GM12891 (cell line): ENCODE measurements around the gene ARPC2.

Experiments
- DNase-seq: peaks from one replicate; pipeline ENCODE4 v3.0.0; 2011; ENCODE audit warnings: low spot score; ENCODE audit not compliant: insufficient read length
- FAIRE-seq: peaks from 2 replicates; lab custom pipeline; 2011; peaks lifted over from hg19 to GRCh38; lab: Jason Lieb, UNC
- PAX5 ChIP-seq: IDR thresholded peaks from 2 replicates; pipeline ENCODE4 v1.6.1; 2011; ENCODE audit warnings: low read length, moderate library complexity, mild to moderate bottlenecking; ENCODE audit not compliant: insufficient read depth, severe bottlenecking
- POLR2A ChIP-seq: IDR thresholded peaks from 2 replicates; pipeline ENCODE4 v1.6.1; 2011; ENCODE audit warnings: low read depth, low read length, control low read depth
- POLR2AphosphoS5 ChIP-seq: IDR thresholded peaks from 2 replicates; pipeline ENCODE4 v1.6.1; 2011; ENCODE audit warnings: low read depth, low read length, control low read depth
- POU2F2 ChIP-seq: IDR thresholded peaks from 2 replicates; pipeline ENCODE4 v1.6.1; 2011; ENCODE audit warnings: low read depth, mild to moderate bottlenecking, control low read depth, low read length, moderate library complexity
- SPI1 ChIP-seq: IDR thresholded peaks from 2 replicates; pipeline ENCODE4 v1.6.1; 2011; ENCODE audit warnings: low read depth, low read length, control low read depth
- TAF1 ChIP-seq: IDR thresholded peaks from 2 replicates; pipeline ENCODE4 v1.6.1; 2011; ENCODE audit warnings: low read depth, low read length, control low read depth

Gene ARPC2

GRCh38 chr2:218284106-218284811 is 67.3 kb downstream of the ARPC2 start:
- peak; percentile 60 for DNase-seq
- peak; percentile 79 for FAIRE-seq
- no peak for TF ChIP-seq SPI1
- TF ChIP-seq POLR2AphosphoS5, result no peak
- TF ChIP-seq POU2F2, result no peak
- no peak for TF ChIP-seq TAF1
- no peak for TF ChIP-seq POLR2A
- no peak for TF ChIP-seq PAX5

GRCh38 chr2:218285604-218286003 is 68.6 kb downstream of the ARPC2 start:
- FAIRE-seq, result no peak
- TF ChIP-seq PAX5, result no peak
- no peak for TF ChIP-seq POLR2A
- TF ChIP-seq POLR2AphosphoS5, result no peak
- TF ChIP-seq SPI1, result no peak
- TF ChIP-seq TAF1, result no peak
- TF ChIP-seq POU2F2, result no peak
- no peak for DNase-seq

- FAIRE-seq (peak; percentile 86), DNase-seq (peak; percentile 67)
- TF ChIP-seq POLR2AphosphoS5 (no peak; the same call in 1 of the 2 replicates), SPI1 (peak; percentile 62), TAF1 (0 out of 2 replicates have a peak, but pooled peaks have one; percentile 9), PAX5 (no peak), POU2F2 (no peak), POLR2A (peak; percentile 52; the same call in 1 of the 2 replicates)
These were observed 69.8 kb downstream of the ARPC2 start for GRCh38 chr2:218286570-218287459.

DNA sequence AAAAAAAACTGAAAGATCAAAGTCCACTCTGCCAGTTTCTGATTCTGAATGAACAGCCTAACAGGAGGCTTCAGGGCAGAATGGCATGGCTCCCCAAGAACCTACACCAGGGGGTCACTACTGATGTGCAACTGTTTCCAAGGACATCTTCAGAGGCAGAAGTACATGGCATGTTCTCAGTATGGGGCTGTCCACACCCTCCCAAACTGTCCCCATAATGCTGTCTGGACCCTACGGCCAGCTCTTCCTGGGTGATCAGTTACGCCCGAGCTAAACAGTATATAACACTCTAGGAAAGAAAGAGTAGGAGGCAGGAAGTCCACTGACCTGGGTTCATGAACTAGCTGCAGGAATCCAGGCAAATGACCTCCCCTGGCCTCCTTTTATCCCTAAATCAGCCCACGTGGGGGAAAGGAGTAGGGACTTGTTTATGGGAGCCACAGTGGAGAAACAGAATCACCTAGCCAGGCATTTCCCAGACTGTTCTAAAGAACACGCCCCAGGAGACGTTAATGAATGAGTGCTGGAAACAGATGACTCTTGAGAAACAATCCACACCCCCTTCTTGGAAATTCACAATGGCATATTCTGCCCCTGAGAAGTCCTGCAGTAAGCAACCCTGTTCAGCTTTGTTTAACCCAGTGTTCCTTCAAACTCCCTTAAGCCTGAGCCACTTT is 72.8 kb downstream of the ARPC2 start:
- no peak for FAIRE-seq
- DNase-seq, result no peak
- TF ChIP-seq POLR2AphosphoS5 (no peak), SPI1 (no peak), PAX5 (no peak), POU2F2 (no peak), TAF1 (no peak), POLR2A (no peak)

DNA sequence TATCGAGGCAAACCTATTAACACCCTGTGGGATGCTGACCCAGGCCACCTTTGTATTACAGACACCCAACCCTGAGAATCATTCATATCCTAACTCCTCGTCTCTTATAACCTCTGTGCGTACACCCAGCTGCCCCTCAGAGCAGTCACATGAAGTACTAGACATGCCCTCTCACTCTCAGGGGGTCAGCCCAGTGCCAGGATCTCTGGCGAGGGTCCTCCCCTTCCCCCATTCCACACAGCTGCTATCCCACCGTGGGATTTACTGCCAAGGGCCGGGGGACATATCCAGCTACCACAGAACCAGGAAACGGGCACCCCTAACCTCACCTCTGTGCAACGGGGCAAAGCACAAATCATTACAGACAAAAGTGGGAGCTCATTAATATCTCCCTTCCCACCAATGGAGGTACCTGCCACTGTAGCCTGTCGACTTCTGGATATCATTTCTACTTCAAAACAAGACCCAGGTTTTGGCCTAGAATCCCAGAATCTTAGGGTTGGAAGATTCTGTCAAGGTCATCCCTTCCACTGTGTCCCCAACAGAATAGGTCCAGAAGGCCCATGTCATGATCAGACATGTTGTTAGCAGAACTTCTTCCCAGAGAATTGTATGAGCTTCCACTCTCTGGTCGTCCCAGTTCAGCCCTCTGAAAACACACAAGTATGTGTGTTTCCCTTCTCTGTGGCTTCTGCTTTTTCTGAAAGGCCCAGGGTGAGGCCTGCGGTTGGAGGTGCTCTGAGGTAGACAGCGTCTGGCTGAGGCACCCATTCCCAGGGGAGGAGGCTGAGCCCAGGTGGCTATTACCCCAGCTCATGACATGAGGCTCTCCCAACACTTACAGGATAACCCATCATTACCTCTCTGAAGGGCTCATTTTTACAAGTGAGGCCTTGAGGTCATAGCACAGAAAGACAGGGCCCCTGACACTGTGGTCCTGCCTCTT is 73.6 kb downstream of the ARPC2 start:
- FAIRE-seq, result peak; percentile 61

DNA sequence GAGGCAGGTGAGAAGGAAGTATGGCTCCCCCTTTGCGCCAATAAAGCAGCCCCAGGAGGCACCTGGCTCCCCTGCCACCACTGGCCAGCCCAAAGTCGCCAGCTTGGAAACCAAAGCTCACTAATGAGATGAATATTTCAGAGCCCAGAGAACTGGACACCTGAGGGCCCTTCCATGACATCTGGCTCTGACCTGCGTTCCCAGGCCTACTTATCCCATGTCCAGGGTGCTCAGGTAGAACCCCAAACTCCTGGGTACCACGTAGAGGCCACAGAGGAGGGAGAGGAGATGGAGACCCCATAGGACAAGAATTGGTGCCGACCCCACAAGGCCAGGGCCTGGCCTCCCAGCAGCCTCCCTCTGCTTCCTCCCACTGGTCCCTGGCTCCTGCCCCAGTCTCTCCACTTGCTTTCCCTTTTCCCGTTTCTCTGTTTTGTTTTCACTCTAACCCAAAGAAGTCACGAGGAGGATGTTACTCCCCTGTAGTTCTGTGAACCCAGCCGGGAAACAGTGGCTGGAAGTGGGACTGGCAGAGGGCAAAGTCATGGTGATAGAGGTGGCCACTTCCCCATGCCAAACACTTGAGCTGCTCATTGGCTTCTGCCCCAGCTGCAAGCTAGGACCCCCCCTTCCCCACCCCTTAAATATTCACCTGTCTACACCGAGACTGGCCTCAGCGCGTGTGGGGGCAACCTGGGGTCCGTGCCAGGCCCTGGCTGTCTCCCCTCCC is 74.5 kb downstream of the ARPC2 start:
- TF ChIP-seq TAF1 (no peak), POLR2AphosphoS5 (no peak), POLR2A (no peak), SPI1 (no peak)
- FAIRE-seq (no peak), DNase-seq (no peak)

More for the DNA sequence above, 73.6 kb downstream of the ARPC2 start:
- no peak for TF ChIP-seq TAF1
- no peak for TF ChIP-seq POU2F2
- no peak for TF ChIP-seq POLR2AphosphoS5
- TF ChIP-seq SPI1, result peak; percentile 81
- TF ChIP-seq POLR2A, result no peak
- no peak for TF ChIP-seq PAX5
- peak; percentile 54 for DNase-seq

DNA sequence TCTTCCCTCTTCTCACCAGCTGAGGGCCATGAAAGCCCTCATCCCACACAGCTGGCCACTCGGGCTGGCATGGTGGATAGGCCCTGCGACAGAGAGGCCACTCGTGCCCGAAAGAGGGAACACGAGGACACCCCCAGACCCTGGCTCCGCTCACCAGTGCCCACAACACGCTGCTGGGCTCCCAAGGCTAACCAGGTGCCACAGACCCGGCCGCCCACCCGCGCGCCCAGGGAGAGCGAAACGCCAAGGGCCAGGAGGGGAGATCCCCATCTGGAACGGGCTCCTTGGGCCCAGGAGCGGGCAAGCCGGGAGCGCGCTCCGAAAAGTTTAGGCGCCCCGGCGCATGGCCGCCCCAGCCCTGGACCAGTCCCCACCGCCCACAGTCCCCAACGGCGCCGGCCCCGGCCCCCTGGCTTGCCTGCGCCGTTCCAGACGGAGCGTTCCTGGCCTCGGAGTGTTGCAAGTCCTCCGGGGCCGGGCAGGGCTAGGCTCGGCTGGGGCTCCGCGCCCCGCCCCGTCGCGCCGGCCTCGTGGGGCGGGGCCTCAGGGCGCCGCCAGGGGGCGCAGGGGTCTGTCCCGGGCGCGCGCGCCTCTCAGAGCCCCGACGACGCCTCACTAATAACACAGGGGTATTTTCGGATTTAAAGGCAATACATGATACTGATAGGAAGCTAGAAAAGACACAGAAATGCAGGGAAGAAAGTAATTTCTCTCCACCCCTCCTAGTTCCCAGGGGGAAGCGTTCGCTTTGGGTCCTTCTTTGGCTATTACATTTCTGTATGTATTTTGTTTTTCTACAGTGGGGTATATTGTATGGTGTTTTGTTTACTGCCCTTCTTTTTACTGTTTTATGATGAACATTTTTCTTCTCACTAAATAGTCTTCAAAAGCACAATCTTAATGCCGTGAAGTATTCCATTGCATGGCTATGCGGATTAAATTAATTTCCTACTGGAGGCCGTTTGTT is 75.3 kb downstream of the ARPC2 start, which contains the start of gene TMBIM1:
Gene TMBIM1, minus strand, starts transcription at position 456 of the 967 bp plus-strand sequence. CDS start 10,362 bp downstream, outside the sequence.
- TF ChIP-seq POU2F2 (no peak), TAF1 (no peak), POLR2A (no peak), PAX5 (no peak), POLR2AphosphoS5 (no peak), SPI1 (no peak)
- DNase-seq (peak; percentile 90), FAIRE-seq (peak; percentile 56)
